GM12878 (cell line): ENCODE data around the gene IRF2BPL. TPM values are rescaled to one million over a fixed set of nuclear protein-coding genes. Genes with fewer than 3 reads are reported as not detected.

Experiments used
- BHLHE40 ChIP-seq, 2 experiments: fragments of 450-650 bp in 1 of 2; IDR thresholded peaks; 2 replicates each; pipeline ENCODE4 v1.6.1; 2011 to 2017; ENCODE audit warnings: low read depth in 2 of 2, borderline replicate concordance in 1 of 2, improper control_type of control experiment in 1 of 2, low read length in 1 of 2, mild to moderate bottlenecking in 1 of 2
- CEBPB ChIP-seq, 2 experiments: fragments of 150-350 bp in 1 of 2; IDR thresholded peaks; 2 replicates each; pipeline ENCODE4 v1.6.1; 2012 to 2014; ENCODE audit warnings: low read depth in 2 of 2, low read length in 2 of 2, borderline replicate concordance in 1 of 2, inconsistent platforms in 1 of 2
- DPF2 ChIP-seq: fragments of 450-650 bp; IDR thresholded peaks from 2 replicates; pipeline ENCODE4 v1.6.1; 2017; ENCODE audit warnings: mild to moderate bottlenecking
- GATAD2B ChIP-seq: fragments of 450-650 bp; conservative IDR thresholded peaks from 2 replicates; pipeline ENCODE4 v1.6.1; 2017; ENCODE audit warnings: low read depth, mild to moderate bottlenecking, moderate library complexity
- HDAC6 ChIP-seq: fragments of 200-600 bp; sonication (generic); IDR thresholded peaks from one replicate; pipeline ENCODE4 v1.8.0; 2017; ENCODE audit warnings: antibody characterized with exemption; ENCODE audit not compliant: unreplicated experiment
- HDGF ChIP-seq: fragments of 450-650 bp; IDR thresholded peaks from 2 replicates; pipeline ENCODE4 v1.6.1; 2016; ENCODE audit warnings: antibody characterized with exemption
- IKZF1 ChIP-seq: fragments of 450-650 bp; conservative IDR thresholded peaks from 2 replicates; pipeline ENCODE4 v1.6.1; 2017; ENCODE audit warnings: antibody characterized with exemption, mild to moderate bottlenecking
- JUND ChIP-seq: IDR thresholded peaks from 2 replicates; pipeline ENCODE4 v1.6.1; 2012; ENCODE audit warnings: low read depth, mild to moderate bottlenecking, low read length, improper control_type of control experiment, moderate library complexity
- NBN ChIP-seq: fragments of 450-650 bp; IDR thresholded peaks from 2 replicates; pipeline ENCODE4 v1.6.1; 2016
- NFXL1 ChIP-seq: fragments of 450-650 bp; IDR thresholded peaks from 2 replicates; pipeline ENCODE4 v1.6.1; 2017; ENCODE audit warnings: antibody characterized with exemption, mild to moderate bottlenecking, borderline replicate concordance
- POLR2AphosphoS2 ChIP-seq: IDR thresholded peaks from 2 replicates; pipeline ENCODE4 v1.6.1; 2011; ENCODE audit warnings: low read depth, mild to moderate bottlenecking, low read length, improper control_type of control experiment, moderate library complexity
- POLR2AphosphoS5 ChIP-seq: IDR thresholded peaks from 2 replicates; pipeline ENCODE4 v1.6.1; 2011; ENCODE audit warnings: mild to moderate bottlenecking, low read length, inconsistent platforms
- SMAD5 ChIP-seq: IDR thresholded peaks from 2 replicates; pipeline ENCODE4 v1.6.1; 2016; ENCODE audit warnings: antibody characterized with exemption, low read depth
- SMARCA5 ChIP-seq: fragments of 450-650 bp; IDR thresholded peaks from 2 replicates; pipeline ENCODE4 v1.6.1; 2017; ENCODE audit warnings: mild to moderate bottlenecking
- SRF ChIP-seq, 2 experiments: IDR thresholded peaks; 2 replicates each; pipeline ENCODE4 v1.6.1; 2011; ENCODE audit warnings: low read depth in 2 of 2, low read length in 2 of 2, mild to moderate bottlenecking in 1 of 2, moderate library complexity in 1 of 2
- STAT3 ChIP-seq: IDR thresholded peaks from 2 replicates; pipeline ENCODE4 v1.6.1; 2011; ENCODE audit warnings: low read depth, low read length, improper control_type of control experiment
- TARDBP ChIP-seq: IDR thresholded peaks from 2 replicates; pipeline ENCODE4 v1.6.1; 2016; ENCODE audit warnings: borderline replicate concordance
- ZSCAN29 ChIP-seq: fragments of 450-650 bp; IDR thresholded peaks from 2 replicates; pipeline ENCODE4 v1.6.1; 2017; ENCODE audit warnings: mild to moderate bottlenecking, moderate library complexity
- polyA plus RNA-seq, 11 experiments: library from polyadenylated mRNA; depleted of rRNA in 4 of 11; unstranded in 6 of 11; stranded (reverse) in 5 of 11; fragments of >200 nt; fragmentation: Nextera tagmentation in 4 of 11; fragmentation: Illumina TruSeq in 1 of 11; extraction: Ambion mirVana in 4 of 11; extraction: Trizol in 1 of 11; gene quantifications; 1 replicate in 1 of 11; 2 replicates in 10 of 11; pipeline versions ENCODE4 v1.2.1 to v1.2.3, GENCODE V29; 2011 to 2016; ENCODE audit warnings: inconsistent platforms in 2 of 11, missing spikeins in 2 of 11, low read depth in 1 of 11
- total RNA-seq, 4 experiments: library from RNA; depleted of rRNA in 3 of 4; stranded (reverse); fragments of >200 nt in 3 of 4; fragmentation: Illumina TruSeq in 1 of 4; extraction: Trizol in 1 of 4; gene quantifications; 2 replicates each; pipeline versions ENCODE4 v1.2.1 to v1.2.3, GENCODE V29; 2013 to 2021
- TF ChIP-seq, protein P1 (sequence below): IDR thresholded peaks from 2 replicates; pipeline ENCODE4 v1.6.1; 2012; ENCODE audit warnings: low read depth, low read length, improper control_type of control experiment
- TF ChIP-seq, protein P2 (sequence below): fragments of 450-650 bp; conservative IDR thresholded peaks from 2 replicates; pipeline ENCODE4 v1.6.1; 2017; ENCODE audit warnings: mild to moderate bottlenecking, moderate library complexity
- TF ChIP-seq, protein P3 (sequence below): fragments of 450-650 bp; IDR thresholded peaks from 2 replicates; pipeline ENCODE4 v1.6.1; 2017; ENCODE audit warnings: mild to moderate bottlenecking, low read depth, inconsistent platforms; ENCODE audit not compliant: poor library complexity, severe bottlenecking
- TF ChIP-seq, protein P4 (sequence below): fragments of 450-650 bp; IDR thresholded peaks from 2 replicates; pipeline ENCODE4 v1.6.1; 2017; ENCODE audit warnings: antibody characterized with exemption, mild to moderate bottlenecking, moderate library complexity

The IRF2BPL gene
- total and polyA plus RNA-seq, 10 of the 15 experiments (the other 5 are each of a cell fraction or from before 2014, with no cell fraction given) = 1.2 to 34.5 (median 3.1) TPM

DNA sequence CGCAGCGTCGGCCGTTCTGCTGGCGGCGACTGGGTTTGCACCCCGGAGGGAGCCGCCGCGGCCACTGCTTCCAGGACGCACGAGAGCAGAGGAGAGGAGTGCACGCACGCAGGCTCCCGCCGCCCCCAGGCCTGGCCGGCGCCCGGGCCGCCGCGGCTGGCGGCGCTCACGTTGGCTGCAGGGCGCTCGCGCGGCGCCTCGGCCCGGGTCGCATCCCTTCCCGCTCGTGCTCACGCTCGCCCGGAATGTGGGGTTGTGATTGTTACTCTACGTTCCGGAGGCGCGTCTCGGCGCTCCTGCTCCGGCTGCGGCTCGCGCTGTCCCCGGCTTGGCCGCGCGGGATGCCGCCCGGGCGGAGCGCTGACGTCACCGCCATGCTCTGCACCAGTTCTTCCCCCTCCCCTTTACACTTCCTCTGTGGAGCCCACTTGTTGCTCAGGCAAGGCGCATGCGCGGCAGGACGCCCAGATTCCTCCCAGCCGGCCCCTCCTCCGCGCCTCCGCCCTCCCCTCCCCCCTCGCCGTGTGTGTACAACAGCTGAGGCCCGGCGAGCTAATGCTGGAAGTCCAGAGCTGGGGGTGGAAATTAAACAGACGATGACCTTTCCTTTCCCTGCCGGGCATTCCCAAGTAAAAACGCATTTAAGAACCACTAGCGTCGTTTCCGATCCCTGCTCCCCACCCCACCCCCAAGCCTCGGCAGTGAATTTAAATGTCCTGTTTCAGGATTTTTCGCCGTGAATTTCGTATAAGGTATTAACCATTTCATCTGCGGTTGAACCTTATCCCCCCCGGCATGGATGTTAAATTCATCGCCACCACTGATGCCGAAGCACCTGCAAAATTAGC is at the start of gene IRF2BPL (continued):
- TF ChIP-seq BHLHE40 (IDR thresholded peaks at IDR 0.05; ENCODE audit: borderline replicate concordance in 1 of 2, low read depth in 2 of 2, low read length in 1 of 2) (peak; percentile 46 to 92), NBN (peak; percentile 29), JUND (peak; percentile 60; the same call in 1 of the 2 replicates), DPF2 (peak; percentile 90), POLR2AphosphoS2 (peak; percentile 89), SRF (IDR thresholded peaks at IDR 0.05; ENCODE audit: low read depth in 2 of 2, low read length in 2 of 2) (no peak), SMAD5 (0 out of 2 replicates have a peak, but pooled peaks have one; percentile 35), NFXL1 (peak; percentile 69; the same call in 1 of the 2 replicates), IKZF1 (peak; percentile 90), SMARCA5 (peak; percentile 86; the same call in 1 of the 2 replicates), GATAD2B (peak; percentile 91), POLR2AphosphoS5 (peak; percentile 86), TARDBP (peak; percentile 25; the same call in 1 of the 2 replicates), ZSCAN29 (peak; percentile 76; the same call in 1 of the 2 replicates), CEBPB (IDR thresholded peaks at IDR 0.05; ENCODE audit: borderline replicate concordance in 1 of 2, low read depth in 2 of 2, low read length in 2 of 2) (no peak), HDGF (no peak), HDAC6 (peak; percentile 86), STAT3 (no peak)
- TF ChIP-seq, protein P1, sequence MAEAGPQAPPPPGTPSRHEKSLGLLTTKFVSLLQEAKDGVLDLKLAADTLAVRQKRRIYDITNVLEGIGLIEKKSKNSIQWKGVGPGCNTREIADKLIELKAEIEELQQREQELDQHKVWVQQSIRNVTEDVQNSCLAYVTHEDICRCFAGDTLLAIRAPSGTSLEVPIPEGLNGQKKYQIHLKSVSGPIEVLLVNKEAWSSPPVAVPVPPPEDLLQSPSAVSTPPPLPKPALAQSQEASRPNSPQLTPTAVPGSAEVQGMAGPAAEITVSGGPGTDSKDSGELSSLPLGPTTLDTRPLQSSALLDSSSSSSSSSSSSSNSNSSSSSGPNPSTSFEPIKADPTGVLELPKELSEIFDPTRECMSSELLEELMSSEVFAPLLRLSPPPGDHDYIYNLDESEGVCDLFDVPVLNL = 0 out of 2 replicates have a peak, but pooled peaks have one; percentile 9
- TF ChIP-seq, protein P2, sequence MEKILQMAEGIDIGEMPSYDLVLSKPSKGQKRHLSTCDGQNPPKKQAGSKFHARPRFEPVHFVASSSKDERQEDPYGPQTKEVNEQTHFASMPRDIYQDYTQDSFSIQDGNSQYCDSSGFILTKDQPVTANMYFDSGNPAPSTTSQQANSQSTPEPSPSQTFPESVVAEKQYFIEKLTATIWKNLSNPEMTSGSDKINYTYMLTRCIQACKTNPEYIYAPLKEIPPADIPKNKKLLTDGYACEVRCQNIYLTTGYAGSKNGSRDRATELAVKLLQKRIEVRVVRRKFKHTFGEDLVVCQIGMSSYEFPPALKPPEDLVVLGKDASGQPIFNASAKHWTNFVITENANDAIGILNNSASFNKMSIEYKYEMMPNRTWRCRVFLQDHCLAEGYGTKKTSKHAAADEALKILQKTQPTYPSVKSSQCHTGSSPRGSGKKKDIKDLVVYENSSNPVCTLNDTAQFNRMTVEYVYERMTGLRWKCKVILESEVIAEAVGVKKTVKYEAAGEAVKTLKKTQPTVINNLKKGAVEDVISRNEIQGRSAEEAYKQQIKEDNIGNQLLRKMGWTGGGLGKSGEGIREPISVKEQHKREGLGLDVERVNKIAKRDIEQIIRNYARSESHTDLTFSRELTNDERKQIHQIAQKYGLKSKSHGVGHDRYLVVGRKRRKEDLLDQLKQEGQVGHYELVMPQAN = peak; percentile 79
- TF ChIP-seq, protein P3, sequence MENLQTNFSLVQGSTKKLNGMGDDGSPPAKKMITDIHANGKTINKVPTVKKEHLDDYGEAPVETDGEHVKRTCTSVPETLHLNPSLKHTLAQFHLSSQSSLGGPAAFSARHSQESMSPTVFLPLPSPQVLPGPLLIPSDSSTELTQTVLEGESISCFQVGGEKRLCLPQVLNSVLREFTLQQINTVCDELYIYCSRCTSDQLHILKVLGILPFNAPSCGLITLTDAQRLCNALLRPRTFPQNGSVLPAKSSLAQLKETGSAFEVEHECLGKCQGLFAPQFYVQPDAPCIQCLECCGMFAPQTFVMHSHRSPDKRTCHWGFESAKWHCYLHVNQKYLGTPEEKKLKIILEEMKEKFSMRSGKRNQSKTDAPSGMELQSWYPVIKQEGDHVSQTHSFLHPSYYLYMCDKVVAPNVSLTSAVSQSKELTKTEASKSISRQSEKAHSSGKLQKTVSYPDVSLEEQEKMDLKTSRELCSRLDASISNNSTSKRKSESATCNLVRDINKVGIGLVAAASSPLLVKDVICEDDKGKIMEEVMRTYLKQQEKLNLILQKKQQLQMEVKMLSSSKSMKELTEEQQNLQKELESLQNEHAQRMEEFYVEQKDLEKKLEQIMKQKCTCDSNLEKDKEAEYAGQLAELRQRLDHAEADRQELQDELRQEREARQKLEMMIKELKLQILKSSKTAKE = peak; percentile 44
- TF ChIP-seq, protein P4, sequence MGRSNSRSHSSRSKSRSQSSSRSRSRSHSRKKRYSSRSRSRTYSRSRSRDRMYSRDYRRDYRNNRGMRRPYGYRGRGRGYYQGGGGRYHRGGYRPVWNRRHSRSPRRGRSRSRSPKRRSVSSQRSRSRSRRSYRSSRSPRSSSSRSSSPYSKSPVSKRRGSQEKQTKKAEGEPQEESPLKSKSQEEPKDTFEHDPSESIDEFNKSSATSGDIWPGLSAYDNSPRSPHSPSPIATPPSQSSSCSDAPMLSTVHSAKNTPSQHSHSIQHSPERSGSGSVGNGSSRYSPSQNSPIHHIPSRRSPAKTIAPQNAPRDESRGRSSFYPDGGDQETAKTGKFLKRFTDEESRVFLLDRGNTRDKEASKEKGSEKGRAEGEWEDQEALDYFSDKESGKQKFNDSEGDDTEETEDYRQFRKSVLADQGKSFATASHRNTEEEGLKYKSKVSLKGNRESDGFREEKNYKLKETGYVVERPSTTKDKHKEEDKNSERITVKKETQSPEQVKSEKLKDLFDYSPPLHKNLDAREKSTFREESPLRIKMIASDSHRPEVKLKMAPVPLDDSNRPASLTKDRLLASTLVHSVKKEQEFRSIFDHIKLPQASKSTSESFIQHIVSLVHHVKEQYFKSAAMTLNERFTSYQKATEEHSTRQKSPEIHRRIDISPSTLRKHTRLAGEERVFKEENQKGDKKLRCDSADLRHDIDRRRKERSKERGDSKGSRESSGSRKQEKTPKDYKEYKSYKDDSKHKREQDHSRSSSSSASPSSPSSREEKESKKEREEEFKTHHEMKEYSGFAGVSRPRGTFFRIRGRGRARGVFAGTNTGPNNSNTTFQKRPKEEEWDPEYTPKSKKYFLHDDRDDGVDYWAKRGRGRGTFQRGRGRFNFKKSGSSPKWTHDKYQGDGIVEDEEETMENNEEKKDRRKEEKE = peak; percentile 70; the same call in 1 of the 2 replicates
